Cerebellar cortex (tissue), 1 donor: Measurements from ENCODE around the gene KRTAP10-1.
A peak's percentile ranks its signal among the peaks of the same experiment; 100 is the strongest.
"Not testable (repeated sequence)": the region's sequence is repeated elsewhere in the genome, so short reads cannot be mapped to it uniquely, and the experiment has no call there.

Experiments
- DNase-seq: peaks from one replicate; pipeline ENCODE4 v3.0.0-alpha.2; 2015; ENCODE audit warnings: low spot score

Gene KRTAP10-1

DNA sequence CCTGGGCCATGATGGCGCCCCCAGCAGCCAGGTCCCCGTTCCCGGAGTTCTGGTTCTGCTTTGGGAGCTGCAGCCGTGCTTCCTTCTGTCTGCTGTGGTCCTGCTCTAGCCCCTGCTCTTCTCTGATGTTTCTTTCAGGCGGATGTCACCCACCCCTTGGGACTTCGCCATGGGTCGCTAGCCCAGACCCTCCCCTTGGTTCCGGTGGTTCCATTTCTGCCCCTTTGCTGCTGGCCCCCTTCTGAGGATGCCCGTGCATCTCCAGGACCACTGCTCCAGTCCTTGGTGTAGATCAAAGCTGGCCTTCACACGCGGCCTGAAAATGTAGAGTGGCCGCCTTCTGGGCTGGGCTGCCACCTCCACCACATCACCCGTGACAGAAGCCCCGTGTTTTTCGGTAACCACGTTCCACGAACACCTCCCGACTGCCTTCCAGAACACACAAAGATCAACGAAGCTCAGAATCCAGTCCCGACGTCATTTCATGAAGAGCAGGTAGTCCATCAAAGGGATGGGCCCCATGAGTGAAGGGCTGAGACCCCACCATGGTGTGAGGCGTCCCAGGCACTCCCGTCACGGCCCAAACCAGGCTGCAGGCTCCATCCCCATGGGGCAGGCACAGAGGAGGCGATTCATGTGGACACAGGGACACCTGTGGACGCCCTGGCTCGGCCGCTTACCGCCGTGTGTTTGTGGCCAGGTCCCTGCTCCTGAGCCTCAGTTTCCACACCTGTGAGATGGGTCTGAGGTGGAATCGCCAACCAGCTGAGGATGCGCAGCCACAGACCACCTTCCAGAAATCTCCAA lies 24.4 kb downstream of the KRTAP10-1 start:
- no peak for DNase-seq

DNA sequence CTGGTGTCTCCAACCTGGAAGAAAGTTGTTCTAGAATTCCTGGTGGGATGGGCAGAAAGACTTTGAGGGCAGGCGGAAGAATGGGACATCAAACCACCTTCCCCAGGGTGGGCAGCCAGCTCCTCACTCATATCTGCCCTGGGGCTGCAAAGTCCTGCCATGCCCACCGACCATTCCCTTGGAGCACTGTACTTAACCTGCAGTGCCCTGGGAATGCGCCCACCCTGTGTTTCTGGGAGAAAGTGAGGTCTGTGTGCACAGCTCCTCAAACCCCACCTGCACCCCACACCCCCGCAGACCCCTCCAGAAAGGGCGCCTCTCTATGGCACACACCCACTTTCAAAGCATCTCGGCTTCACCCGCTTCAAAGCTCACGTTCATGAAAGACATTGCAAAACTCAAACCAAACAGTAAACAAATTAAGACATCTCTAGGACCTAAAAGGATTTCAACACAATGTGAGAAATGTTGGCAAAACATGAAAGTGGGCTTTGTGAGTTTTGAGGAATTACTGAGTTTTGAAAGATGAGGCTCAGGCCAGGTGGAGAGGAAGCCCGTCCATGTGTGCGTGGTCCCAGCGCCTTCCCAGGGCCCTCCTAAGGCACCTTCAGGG lies 25.1 kb downstream of the KRTAP10-1 start:
- no peak for DNase-seq

DNA sequence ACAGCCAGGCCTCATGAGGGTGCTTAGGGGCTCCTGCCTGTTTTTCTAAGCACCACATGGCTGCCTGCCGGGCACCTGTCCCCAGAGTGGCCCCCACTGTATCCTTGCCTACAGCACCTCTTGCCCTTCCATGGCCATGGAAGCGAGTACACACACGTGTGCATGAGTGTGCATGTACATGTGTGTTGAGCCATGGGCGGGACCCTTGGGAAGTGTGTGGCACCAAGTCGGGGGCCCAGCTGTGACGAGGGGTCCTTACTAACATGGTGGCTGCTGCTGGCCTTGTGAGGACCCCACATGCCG lies 25.8 kb downstream of the KRTAP10-1 start:
- DNase-seq: no peak

DNA sequence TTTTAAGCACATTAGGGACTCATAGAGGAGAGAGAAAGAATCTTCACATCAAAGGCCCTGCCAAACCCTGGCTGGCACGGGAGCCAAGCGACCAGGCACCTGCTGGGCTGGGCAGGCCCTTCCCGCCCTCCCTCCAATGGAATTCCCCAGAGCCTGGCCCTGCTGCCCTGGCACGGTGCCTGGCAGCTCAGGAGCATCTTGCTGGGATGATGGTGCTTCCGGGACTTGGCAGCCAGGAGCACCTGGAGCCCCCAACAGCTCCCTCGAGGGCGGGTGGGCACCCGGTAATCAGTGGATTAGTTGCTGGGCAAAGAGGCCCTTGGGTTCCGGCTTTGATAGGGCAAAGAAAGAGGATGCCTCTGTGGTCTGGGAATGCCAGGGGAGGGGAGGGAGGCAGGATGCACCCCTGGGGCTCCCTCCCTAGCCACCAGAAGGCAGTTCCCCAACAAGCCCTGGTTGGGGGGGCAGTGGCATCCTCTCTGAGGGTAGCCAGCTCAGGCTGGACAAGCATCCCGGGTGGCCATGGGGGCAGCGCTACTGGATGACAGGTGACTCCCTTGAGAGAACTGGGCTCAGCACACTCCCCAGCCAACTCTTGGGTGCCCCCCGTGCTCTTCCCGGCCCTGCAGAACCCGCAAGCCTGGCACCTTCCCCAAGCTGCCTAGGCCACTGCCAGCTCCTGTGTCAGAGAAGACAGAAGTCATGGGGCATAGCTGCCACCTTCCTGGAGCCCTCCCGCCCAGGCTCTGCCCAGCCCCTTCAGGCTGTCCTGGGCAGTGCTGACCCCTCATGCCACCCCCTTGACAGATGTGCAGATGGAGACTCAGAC lies 26.4 kb downstream of the KRTAP10-1 start:
- no peak for DNase-seq

DNA sequence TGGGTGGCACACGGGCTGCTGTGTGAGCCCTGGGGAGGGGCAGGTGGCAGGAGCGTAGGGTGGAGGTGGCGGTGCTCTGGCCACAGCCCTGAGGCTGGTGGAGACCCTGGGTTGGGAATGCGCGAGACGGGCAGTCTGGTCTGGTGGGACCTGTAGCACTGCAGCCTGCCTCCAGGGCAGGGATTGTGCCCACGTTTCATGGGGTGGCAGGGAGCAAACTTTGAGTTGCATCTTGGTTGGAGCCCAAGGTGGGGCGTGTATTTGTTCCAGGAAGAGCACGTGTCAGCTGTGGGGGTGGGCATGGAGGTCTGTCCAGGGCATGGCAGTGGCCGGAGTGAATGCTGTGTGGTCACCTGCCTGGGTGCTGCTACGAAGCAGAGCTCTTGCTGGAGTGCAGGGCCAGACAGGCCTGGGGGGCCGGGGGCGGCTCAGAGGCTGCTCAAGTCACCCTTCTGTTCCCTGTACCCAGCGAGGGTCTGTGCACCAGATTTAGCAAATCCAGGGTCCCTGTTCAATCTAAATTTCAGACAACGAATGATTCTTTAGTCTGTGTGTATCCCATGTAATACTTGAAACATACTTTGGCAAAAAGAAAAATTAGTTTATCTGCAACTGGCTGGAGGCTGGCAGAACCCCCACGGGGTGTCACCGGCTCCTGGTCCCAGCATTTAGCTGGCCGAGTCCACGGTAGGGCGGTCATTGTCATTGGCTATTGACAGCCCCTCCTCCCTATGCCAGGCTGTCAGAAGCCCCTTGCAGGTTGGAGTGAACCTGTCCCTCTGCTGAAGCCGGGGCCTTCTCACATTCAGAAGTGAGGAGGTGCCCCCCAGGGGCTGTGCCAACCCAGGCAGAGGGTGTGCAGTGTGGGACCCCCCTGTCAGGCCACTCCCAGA lies 27.3 kb downstream of the KRTAP10-1 start:
- DNase-seq: no peak

DNA sequence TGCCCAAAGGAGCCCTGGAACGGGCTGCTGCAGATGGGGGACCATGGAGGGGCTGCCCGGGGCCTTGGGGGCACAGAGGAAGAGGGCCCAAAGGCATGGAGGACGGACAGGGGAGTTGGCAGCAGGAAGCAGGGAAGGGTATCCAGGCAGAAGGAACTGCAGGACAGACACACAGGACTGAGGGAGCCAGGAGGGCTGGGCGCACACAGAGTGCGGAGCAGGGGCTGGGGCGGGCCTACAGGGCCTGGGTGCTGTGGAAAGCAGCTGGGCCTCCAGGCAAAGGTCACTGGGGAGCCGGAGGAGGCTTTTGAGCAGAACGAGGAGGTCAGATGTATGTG lies 28.1 kb downstream of the KRTAP10-1 start:
- DNase-seq: no peak

DNA sequence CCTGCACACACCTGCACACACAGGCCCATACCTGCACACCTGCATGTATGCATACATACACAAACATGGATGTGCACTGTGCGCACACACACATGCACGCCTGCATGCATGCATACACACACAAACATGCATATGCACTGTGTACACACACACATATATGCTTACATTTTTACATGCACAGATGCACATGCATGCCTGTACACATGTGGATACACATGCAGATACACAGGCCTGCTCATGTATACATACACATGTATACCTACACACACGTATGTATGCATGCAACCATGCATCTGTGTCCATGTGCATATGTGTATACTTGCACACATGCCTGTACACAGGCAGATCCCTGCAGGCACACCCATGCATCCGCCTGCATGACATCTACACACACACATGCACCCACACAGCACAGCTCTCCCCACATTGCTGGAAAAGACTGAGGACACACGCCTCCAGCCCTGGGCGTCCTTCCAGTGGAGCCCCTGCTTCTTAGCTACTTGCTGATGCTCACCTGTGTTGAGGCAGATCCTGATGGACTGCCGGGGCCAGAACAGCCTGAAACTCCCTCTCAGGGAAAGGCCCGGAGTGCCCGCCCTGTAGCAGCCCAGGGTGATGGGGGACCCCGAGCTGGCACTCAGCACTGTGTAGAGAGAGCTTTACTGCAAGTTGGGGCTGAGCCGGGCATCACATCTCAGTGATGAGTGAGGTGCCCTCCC lies 28.6 kb downstream of the KRTAP10-1 start:
- DNase-seq: no peak

DNA sequence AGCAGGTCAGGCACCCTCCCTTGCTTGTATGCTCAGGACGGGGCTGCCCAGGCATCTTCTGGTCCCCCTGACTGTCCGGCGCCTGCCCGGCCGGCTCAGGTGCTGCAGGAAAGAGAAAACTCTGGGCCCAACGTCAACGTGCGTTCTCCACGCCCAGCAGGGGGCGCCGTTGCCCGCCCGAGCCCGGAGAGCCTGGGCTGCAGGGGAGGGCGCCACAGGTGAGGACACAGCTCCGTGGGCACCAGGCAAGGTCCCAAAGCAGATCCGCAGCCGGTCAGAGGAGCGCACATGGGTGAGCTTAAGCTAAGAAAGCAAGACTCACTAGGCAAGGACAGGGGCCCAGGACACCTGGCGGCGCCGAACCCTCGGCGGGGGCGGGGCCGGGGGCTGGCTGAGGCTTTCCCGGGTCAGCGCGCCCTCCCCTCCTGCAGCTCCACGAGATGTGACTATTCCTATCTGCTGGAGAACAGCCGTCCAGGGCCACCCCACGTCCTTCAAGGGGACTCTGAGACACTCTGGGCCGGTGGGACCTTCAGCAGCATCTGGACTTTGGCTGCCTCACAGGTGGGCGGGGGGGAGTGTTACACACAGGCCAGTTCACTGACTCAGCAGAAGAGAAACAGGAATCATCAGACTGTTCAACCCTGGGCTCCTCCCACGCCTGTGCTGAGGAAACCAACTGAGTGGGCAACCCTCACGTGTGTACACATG lies 29.3 kb downstream of the KRTAP10-1 start:
- peak; percentile 36 for DNase-seq

DNA sequence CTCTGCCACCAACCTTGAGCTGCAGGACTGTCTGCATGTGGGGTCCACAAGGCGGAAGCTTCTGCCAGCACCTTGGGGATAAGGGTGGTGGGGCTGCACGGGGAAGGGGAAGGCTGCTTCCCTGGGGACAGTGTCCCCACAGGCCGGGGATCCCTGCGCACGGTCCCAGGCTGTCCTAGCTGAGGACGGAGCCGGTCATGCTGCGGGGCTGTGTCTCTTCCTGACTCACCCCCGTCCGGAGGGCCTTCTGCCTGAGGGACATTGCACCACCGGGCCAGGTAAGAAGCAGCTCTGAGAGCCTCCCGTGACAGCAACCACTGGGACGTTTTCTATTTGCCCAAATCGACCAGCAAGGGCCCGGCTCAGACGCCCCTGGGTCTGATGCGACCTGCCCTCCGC lies 29.9 kb downstream of the KRTAP10-1 start:
- no peak for DNase-seq

DNA sequence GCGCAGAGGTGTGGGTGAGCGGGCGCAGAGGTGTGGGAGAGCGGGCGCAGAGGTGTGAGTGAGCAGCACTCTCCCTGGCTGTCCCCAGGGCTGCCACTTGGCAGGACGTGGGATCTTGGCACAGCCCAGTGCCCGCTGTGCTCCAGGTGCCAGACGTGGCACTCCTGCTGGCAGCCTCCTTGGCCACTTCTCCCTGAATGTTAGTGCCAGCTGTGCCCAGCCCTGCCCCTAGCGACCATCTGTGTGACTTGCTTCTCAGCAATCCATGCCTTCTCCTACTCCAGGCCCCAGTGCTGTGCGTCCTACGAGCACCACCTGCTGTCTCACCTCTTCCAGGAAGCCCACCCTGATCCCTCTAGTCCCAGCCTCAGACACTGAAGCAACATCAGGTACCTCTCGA lies 30.5 kb downstream of the KRTAP10-1 start:
- DNase-seq: peak; percentile 20

DNA sequence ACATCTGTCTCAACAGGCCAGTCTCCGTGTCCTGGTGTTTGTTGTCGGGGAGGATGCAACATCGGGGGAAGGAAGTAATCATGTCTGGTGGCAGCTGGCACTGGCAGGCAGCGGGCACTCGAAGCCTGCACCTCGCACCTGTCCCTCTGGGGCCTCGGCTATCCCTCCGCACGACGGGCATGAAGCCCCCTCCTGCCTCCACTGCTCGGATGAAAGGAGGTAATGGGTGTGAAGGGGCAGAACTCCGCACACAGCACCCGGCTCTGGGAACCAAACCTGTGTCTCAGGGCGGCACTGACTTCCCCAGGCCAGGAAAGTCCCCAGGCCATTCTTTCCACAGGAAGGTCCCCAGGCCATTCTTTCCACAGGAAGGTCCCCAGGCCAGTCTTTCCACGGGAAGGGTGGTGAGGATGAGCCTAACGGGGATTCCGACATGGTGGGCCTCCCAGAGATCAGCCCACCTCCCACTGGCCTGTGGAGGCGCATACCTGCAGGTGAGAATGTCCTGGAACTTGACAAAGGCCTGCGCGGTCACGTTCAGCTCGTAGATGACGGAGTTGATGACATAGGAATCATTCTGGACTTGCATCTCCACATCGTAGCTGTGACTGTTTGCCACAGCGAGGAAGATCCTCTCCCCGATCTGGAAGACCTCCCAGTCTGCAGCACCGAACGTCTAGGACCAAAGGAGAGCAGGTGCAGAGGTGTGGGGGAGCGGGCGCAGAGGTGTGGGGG lies 31.1 kb downstream of the KRTAP10-1 start:
- no peak for DNase-seq

DNA sequence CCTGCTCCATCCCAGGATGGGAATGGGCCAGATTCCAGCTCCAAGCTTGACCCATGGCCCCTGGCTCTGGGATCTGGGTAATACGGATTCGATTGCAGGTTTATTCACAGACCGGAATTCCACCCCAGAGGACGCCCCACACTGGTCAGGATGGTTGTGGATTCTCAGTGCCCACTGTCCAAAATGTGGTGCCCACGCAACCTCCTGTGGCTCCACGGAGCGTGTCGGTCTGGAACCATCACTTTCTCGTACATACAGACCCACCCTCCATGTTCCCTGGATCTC lies 31.6 kb downstream of the KRTAP10-1 start:
- DNase-seq: no peak

DNA sequence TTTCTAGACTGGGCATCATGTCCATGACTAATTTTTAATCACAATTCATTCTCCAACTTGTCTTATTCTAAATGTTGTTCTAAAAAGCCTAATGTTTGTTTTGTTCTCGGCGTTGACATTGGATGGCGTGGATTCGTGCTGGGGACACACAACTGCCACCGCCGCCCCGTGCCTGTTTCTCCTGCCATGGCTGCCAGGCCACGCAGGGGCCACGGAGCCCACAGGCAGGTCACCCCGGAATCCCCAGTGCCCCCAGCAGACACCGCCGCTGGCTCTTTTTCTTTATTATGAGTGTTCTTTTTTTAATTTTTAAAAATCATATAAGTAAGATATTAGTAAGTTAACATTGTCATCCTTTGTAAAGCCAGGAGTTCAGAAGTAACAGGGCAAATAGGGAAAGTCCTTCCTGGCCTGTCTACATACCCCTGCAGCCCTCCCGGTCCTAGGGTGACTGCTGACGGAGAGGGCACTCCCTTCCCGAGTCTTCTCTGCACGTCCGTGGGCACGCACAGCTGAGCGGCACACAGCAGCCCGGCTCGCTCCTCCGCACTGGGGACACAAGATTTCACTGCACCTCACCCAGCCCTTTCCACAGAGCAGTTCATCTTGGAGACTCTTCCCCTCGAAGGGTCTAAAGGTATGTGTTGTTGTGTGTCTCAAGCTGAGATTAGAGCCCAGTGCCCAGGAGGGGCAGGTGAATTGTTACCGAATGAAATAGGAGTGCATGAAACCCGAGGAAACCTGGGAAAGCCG lies 32.1 kb downstream of the KRTAP10-1 start:
- no peak for DNase-seq

DNA sequence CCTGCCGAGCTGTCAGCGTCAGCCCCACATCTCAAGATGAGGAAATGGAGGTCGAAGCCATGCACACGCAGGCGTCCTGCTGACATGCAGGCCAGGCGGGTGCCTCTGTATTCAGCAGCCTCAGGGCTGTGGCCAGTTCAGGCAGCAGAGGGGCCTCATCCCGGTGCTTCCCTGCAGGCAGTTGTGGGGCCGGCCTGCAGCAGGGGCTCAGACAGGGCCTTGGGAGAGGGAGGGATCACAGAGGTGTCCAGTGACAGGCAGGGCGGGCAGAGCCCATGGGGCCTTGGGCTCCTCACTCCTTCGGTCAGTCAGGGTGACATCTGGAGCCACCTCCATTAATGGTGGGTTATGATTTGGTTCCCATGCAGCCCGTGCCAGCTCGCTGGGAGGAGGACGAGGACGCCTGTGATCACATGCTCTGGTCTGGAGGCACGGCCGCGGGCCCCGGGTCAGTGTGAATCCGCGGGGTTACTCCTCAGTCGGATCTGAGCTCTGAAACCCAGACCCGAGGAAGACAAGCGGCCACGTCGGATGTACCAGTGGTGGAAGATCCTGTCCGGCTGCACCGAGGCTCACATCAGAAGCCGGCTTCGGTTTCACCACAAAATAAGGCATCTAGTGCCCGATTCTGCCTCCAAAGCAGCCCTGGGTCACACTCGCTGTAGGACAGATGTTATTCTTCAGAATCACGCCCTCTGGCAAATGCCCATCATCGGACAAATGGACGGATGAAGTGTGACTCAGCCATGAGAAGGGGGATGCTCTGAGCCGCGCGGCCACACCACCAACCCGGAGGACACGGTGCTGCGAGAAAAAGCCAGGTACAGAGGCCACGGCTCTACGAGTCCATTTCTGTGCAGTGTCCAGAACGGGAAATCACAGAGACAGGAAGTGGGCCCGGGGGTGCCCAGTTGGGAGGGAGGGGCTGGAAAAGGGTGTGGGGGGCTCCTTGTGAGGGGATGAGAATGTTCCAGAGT lies 33.4 kb downstream of the KRTAP10-1 start:
- no peak for DNase-seq

DNA sequence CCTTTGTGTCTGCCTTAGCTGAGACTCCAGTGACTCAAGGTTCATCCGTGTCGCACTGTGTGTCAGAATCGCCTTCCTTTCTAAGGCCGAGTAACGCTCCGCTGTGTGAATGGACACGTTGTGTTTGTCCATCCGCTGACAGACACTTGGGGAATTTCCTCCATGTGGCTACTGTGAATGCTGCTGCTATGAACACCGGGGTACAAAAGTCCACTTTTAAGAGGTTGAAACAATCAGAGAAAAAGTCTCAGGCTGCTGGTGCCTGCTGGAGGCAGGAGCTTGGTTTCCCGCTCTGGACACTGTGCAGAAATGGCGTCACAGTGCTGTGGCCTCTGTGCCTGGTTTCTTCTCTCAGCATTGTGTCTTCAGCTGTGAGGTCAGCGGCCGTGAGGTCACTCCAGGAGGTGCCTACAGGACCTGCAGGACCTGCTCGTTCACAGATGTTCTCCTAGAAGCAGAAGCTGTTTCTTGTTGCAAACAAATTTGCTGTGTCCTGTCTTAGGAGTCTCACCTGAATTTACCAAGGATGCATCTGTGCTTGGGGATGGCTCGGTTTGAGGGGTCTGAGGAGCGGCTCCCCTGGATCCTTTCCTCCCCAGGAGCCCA lies 34.2 kb downstream of the KRTAP10-1 start:
- no peak for DNase-seq

DNA sequence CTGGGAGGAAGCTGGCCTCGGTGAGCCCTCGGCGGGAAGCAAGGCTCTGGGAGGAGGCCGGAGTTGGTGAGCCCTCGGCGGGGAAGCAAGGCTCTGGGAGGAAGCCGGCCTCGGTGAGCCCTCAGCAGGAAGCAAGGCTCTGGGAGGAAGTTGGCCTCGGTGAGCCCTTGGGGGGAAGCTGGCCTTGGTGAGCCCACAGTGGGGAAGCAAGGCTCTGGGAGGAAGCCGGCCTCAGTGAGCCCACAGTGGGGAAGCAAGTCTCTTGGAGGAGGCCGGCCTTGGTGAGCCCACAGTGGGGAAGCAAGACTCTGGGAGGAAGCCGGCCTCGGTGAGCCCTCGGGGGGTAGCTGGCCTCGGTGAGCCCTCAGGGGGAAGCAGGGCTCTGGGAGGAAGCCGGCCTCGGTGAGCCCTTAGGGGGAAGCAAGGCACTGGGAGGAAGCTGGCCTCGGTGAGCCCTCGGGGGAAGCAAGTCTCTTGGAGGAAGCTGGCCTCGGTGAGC lies 36.0 kb downstream of the KRTAP10-1 start:
- no peak for DNase-seq

DNA sequence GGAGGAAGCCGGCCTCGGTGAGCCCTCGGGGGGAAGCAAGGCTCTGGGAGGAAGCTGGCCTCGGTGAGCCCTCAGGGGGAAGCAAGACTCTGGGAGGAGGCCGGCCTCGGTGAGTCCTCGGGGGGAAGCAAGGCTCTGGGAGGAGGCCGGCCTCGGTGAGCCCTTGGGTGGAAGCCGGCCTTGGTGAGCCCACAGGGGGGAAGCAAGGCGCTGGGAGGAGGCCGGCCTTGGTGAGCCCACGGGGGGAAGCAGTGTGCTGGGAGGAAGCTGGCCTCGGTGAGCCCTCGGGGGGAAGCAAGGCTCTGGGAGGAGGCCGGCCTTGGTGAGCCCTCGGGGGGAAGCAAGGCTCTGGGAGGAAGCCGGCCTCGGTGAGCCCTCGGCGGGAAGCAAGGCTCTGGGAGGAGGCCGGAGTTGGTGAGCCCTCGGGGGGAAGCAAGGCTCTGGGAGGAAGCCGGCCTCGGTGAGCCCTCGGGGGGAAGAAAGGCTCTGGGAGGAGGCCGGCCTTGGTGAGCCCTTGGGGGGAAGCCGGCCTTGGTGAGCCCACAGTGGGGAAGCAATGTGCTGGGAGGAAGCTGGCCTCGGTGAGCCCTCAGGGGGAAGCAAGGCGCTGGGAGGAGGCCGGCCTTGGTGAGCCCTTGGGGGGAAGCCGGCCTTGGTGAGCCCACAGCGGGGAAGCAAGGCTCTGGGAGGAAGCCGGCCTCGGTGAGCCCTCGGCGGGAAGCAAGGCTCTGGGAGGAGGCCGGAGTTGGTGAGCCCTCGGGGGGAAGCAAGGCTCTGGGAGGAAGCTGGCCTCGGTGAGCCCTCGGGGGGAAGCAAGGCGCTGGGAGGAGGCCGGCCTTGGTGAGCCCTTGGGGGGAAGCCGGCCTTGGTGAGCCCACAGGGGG lies 36.7 kb downstream of the KRTAP10-1 start:
- not testable (repeated sequence) for DNase-seq
